Fibroblast of lung (primary cell): ENCODE results near the gene POLR2H.

ENCODE experiments used
- EZH2 ChIP-seq: IDR thresholded peaks from 2 replicates; pipeline ENCODE4 v1.5.1; 2012; ENCODE audit warnings: low read length, control low read depth, mild to moderate bottlenecking; ENCODE audit errors: missing control alignments
- TF ChIP-seq, protein P1 (sequence below), 2 donors: IDR thresholded peaks in 1 of 2; conservative IDR thresholded peaks in 1 of 2; 1 replicate in 1 of 2; 2 replicates in 1 of 2; pipeline ENCODE4 v1.5.1; 2011 to 2012; ENCODE audit warnings: low read length in 2 of 2, control low read depth in 1 of 2, inconsistent platforms in 1 of 2, low read depth in 1 of 2, mild to moderate bottlenecking in 1 of 2

DNA sequence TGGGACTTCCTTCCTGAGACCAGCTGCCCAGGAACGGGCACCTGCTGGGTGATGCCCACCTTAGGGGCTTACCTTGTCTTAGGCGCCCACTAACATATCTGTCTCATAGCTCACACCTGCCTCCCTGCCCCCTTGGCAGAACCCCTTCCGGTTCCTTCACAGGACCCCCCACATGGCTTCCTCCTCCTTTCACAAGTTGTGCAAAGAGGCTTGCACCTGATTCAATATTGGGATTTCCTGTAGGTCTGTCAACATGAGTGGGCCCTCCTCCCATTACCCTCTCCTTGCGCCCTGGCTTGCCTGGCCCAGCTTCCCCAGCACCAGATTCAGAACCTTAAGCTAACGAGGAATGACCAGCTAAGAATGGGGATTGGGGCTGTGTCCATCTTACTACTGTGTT is 15.9 kb downstream of the POLR2H start:
- TF ChIP-seq, protein P1, sequence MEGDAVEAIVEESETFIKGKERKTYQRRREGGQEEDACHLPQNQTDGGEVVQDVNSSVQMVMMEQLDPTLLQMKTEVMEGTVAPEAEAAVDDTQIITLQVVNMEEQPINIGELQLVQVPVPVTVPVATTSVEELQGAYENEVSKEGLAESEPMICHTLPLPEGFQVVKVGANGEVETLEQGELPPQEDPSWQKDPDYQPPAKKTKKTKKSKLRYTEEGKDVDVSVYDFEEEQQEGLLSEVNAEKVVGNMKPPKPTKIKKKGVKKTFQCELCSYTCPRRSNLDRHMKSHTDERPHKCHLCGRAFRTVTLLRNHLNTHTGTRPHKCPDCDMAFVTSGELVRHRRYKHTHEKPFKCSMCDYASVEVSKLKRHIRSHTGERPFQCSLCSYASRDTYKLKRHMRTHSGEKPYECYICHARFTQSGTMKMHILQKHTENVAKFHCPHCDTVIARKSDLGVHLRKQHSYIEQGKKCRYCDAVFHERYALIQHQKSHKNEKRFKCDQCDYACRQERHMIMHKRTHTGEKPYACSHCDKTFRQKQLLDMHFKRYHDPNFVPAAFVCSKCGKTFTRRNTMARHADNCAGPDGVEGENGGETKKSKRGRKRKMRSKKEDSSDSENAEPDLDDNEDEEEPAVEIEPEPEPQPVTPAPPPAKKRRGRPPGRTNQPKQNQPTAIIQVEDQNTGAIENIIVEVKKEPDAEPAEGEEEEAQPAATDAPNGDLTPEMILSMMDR (conservative IDR thresholded peaks at IDR 0.05 in 1 of 2, IDR thresholded peaks at IDR 0.05 in 1 of 2; ENCODE audit: low read depth in 1 of 2, low read length in 2 of 2) = no peak
- no peak for TF ChIP-seq EZH2
